ENCODE data around the gene CYB5D1.

DNA sequence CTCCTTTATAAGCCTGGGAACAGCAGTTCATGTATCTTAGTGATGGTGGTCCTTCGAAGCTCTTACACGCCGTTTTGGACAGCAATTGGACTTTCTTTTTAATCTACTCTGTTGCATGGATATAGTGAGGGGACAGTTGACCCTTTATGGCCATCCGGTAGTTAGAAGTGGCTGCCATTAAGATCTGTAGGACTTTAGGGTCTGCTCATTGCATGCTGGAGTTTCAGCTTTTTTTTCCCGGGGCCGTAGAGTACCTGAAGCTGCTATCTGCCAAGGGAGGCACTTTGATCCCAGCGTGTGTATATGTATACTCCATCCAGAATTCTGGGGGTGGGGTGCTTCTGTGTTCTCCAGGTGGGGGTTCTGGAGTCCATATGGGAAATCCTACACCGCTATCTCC is 1.2 kb downstream of the CYB5D1 start:
- TF ChIP-seq CTCF (IDR thresholded peaks at IDR 0.05) (no peak), POLR2A (IDR thresholded peaks at IDR 0.05) (no peak)
